Measurements from ENCODE around the gene RNU1-4. TPM values are rescaled to one million over a fixed set of nuclear protein-coding genes. Genes with fewer than 3 reads are reported as not detected.
"Not testable (repeated sequence)": the region's sequence is repeated elsewhere in the genome, so short reads cannot be mapped to it uniquely, and the experiment has no call there.

The RNU1-4 gene
- total and polyA plus RNA-seq, 3 donors from 2014 or later, result under 0.01 to 18.9 (median under 0.01) TPM

DNA sequence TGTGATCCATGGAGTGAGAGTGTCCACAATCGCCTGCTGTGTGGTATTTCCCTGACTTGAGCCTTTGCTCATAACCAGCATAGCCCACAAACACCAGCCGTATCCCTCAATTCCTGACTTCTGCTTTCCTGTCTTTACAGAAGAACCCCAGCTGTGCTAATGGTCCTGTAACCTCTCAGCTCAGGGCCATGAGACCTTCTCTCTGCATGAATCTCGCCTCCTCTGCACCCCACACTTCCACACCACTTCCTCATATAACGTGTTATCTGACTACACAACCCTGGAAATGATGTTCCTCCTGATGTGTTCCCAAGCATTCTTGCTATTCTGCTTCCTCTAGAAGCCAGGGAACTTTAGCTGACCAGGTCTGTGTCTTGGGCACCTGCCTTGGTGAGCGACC, 41.3 kb downstream of the RNU1-4 start:
- H3K27ac ChIP-seq; H3K36me3 ChIP-seq (ENCODE audit: low read depth, missing control alignments); H3K27me3 ChIP-seq; H3K9me3 ChIP-seq; intact Hi-C loops (cut with DNase I; ENCODE audit: low total_unique reads); DNase-seq; H3K4me3 ChIP-seq; H3K4me1 ChIP-seq: not testable (repeated sequence)
- WGBS, 2 donors, result 87 to 89% methylated on average over 5 of the region's 5 CpGs

DNA sequence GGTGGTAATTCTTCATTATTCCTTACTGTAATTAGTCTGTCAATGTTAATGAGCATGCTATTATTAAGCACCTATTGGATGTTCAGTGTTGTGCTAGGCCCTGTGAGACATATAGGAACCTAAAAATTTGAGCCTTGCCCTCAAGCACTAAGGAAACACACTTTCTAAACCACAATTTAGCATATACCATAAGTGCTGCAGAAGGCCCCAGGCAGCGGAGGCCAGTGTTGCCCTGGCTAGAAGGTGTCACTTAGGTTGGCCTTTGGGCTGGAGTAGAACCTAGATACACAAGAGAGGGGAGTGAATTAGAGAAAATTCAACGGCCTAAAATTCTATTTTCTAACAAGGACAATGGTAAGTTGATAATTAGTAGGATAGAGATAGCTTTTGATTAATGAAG, 44.6 kb downstream of the RNU1-4 start:
- WGBS, 2 donors, result 100% methylated on average over 1 of the region's 2 CpGs; no CpG with 5 or more reads in 1 of the 2 donors
- H3K4me3 ChIP-seq; H3K4me1 ChIP-seq; H3K36me3 ChIP-seq (ENCODE audit: low read depth, missing control alignments); H3K9me3 ChIP-seq; intact Hi-C loops (cut with DNase I; ENCODE audit: low total_unique reads); H3K27me3 ChIP-seq; DNase-seq; H3K27ac ChIP-seq: not testable (repeated sequence)

DNA sequence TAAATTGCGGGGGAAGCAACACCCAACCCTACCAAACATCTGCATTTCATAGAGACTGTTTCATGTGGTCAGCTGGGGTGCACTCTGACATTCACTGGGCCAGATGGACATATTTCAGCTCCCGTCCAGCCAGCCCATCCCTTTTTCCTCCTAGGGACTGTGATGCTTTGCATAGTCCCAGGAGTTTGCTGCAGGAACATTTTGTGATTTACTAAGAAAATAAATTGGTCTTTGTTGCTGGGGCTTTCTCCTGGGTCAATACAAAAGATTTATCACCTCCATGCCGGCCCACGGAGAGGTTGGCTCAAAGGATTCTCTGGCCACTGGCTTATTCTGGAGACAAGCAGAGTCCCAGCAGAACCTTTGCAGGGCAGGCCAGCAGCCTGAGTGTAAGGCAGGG, 46.0 kb downstream of the RNU1-4 start:
- H3K9me3 ChIP-seq; H3K4me3 ChIP-seq; H3K36me3 ChIP-seq (ENCODE audit: low read depth, missing control alignments); intact Hi-C loops (cut with DNase I; ENCODE audit: low total_unique reads); H3K27ac ChIP-seq; H3K4me1 ChIP-seq; H3K27me3 ChIP-seq: not testable (repeated sequence)
- peak; percentile 47 for DNase-seq
- 35 to 55% methylated on average over 4 of the region's 4 CpGs for WGBS, 2 donors

DNA sequence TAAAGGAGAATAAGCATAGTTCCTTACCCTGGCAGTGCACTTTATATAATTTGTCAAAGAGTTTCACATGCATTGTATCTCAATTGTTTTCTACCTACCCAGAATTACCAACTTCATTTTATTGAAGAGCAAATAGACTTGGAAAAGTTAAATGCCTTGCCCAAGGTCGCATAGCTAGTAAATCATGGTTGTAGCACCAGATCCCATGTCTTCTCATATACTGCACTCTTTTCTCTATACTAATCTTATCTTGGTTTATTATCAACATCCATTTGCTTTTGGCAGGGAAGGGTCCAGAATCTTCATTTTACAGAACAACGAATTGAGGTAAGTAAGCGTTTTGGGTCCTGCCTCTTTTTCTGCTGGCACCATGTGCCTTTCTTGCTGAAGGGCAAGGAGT, 46.9 kb downstream of the RNU1-4 start:
- H3K4me1 ChIP-seq; H3K27ac ChIP-seq; intact Hi-C loops (cut with DNase I; ENCODE audit: low total_unique reads); DNase-seq; H3K36me3 ChIP-seq (ENCODE audit: low read depth, missing control alignments); H3K9me3 ChIP-seq; H3K4me3 ChIP-seq; H3K27me3 ChIP-seq: not testable (repeated sequence)
- WGBS, 2 donors, result 80 to 81% methylated on average over 3 of the region's 3 CpGs

DNA sequence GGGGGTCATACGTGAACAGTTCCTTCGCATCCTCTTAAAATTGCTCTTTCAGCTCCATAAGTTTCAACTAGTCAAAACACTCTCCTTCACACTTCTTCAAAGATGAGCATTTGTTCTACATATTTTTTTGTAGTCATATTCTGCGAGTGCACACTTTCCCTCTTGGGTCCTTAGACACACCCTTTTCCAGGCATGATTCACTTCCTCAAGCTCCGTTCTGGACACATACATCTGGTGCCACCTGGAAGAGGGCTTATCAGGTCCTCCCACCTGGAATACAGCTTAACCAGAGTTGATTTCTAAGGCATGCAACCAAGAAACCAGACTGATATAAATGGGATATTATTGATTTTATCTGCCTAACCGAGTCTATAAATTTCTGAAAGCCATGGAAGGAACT, 47.4 kb downstream of the RNU1-4 start:
- H3K27me3 ChIP-seq; H3K4me1 ChIP-seq; DNase-seq; H3K4me3 ChIP-seq; H3K27ac ChIP-seq; H3K36me3 ChIP-seq (ENCODE audit: low read depth, missing control alignments); H3K9me3 ChIP-seq; intact Hi-C loops (cut with DNase I; ENCODE audit: low total_unique reads): not testable (repeated sequence)
- 67 to 69% methylated on average over 3 of the region's 5 CpGs for WGBS, 2 donors

Small RNAs within 50 kb of the gene (small RNA-seq; reads per million reads assigned to genes)
- 0 reads per million in 2 donors for gene RNU1-4

Other genes with a start within 250 kb of the RNU1-4 start
- gene RNU1-1, start 226.2 kb upstream of the RNU1-4 start, total RNA-seq, result under 1 TPM; under 0.01 TPM
- gene RNU1-1, start 226.2 kb upstream of the RNU1-4 start, polyA plus RNA-seq (ENCODE audit: insufficient read depth, low read depth, low replicate concordance), result 18.9 TPM
- gene NBPF1, start 127.0 kb upstream of the RNU1-4 start, total RNA-seq, result 100 to 1,000 TPM in 1 of 2 donors, 10 to 100 TPM in 1; 75.6 to 109 TPM
- gene NBPF1, start 127.0 kb upstream of the RNU1-4 start, polyA plus RNA-seq (ENCODE audit: insufficient read depth, low read depth, low replicate concordance), result 93.9 TPM
- gene RNU1-3, start 73.6 kb upstream of the RNU1-4 start, total RNA-seq, result under 1 TPM; under 0.01 TPM
- 18.9 TPM for gene RNU1-3, start 73.6 kb upstream of the RNU1-4 start, polyA plus RNA-seq (ENCODE audit: insufficient read depth, low read depth, low replicate concordance)
- under 1 TPM; under 0.01 TPM for gene RNU1-2, start 155.5 kb downstream of the RNU1-4 start, total RNA-seq
- 18.9 TPM for gene RNU1-2, start 155.5 kb downstream of the RNU1-4 start, polyA plus RNA-seq (ENCODE audit: insufficient read depth, low read depth, low replicate concordance)
- gene CROCC, start 181.4 kb downstream of the RNU1-4 start, total RNA-seq, result 10 to 100 TPM; 49.1 to 49.2 TPM
- gene CROCC, start 181.4 kb downstream of the RNU1-4 start, polyA plus RNA-seq (ENCODE audit: insufficient read depth, low read depth, low replicate concordance), result 18.8 TPM
- gene MFAP2, start 240.1 kb downstream of the RNU1-4 start, total RNA-seq, result 10 to 100 TPM in 1 of 2 donors, 1 to 10 TPM in 1; 7.9 to 18.7 TPM
- 22.0 TPM for gene MFAP2, start 240.1 kb downstream of the RNU1-4 start, polyA plus RNA-seq (ENCODE audit: insufficient read depth, low read depth, low replicate concordance)

Data from testis (tissue), 3 donors.